OCI-LY7 (cell line): ENCODE results near the gene ANO4. TPM values are rescaled to one million over a fixed set of nuclear protein-coding genes. Genes with fewer than 3 reads are reported as not detected.

Experiments
- BruUV-seq: library from RNA; stranded (reverse); fragments of 400-500 nt; replicated peaks from 2 replicates; lab custom pipeline; 2021; lab: Mats Ljungman, UMichigan
- CTCF ChIA-PET: fragments of 300-600 bp; sonication (Branson Sonifier 250); formaldehyde crosslinking; loops from one replicate; lab custom pipeline; 2022; ENCODE audit warnings: antibody characterized with exemption; ENCODE audit not compliant: unreplicated experiment; lab: Charles Lee
- POLR2A ChIA-PET: fragments of 300-600 bp; sonication (Branson Sonifier 250); formaldehyde crosslinking; loops from one replicate; lab custom pipeline; 2022; ENCODE audit warnings: antibody characterized with exemption; lab: Charles Lee
- DNase-seq: peaks from one replicate; pipeline ENCODE4 v3.0.0-alpha.2; 2015; ENCODE audit warnings: low spot score
- H2AFZ ChIP-seq: fragments of 200-600 bp; sonication (generic), shearing (Covaris generic); 2 replicates; pipeline ENCODE4 v1.6.1; 2014; ENCODE audit warnings: mild to moderate bottlenecking, antibody characterized with exemption, low read length, moderate library complexity
- H3K27ac ChIP-seq: fragments of 200-600 bp; sonication (generic); 2 replicates; pipeline ENCODE4 v1.5.1; 2014; ENCODE audit warnings: mixed run types, low read depth, mild to moderate bottlenecking, moderate library complexity, low read length, inconsistent platforms; ENCODE audit not compliant: poor library complexity, severe bottlenecking
- H3K36me3 ChIP-seq: fragments of 200-600 bp; sonication (generic); 2 replicates; pipeline ENCODE4 v1.6.1; 2014; ENCODE audit warnings: mild to moderate bottlenecking, antibody characterized with exemption, low read length, moderate library complexity, mixed read lengths; ENCODE audit not compliant: insufficient read depth
- H3K4me1 ChIP-seq: fragments of 200-600 bp; sonication (generic); 2 replicates; pipeline ENCODE4 v1.5.1; 2014; ENCODE audit warnings: mild to moderate bottlenecking, low read length; ENCODE audit not compliant: insufficient read depth, poor library complexity, severe bottlenecking
- H3K4me2 ChIP-seq: fragments of 200-600 bp; sonication (generic); 2 replicates; pipeline ENCODE4 v1.6.1; 2014; ENCODE audit warnings: mild to moderate bottlenecking, low read length
- H3K4me3 ChIP-seq: fragments of 200-600 bp; sonication (generic); 2 replicates; pipeline ENCODE4 v1.5.1; 2014; ENCODE audit warnings: mild to moderate bottlenecking, low read depth, low read length; ENCODE audit not compliant: poor library complexity, severe bottlenecking
- H3K79me2 ChIP-seq: fragments of 200-600 bp; sonication (generic); 2 replicates; pipeline ENCODE4 v1.6.1; 2016; ENCODE audit warnings: low read depth, mild to moderate bottlenecking, low read length, moderate library complexity, mixed read lengths; ENCODE audit not compliant: insufficient read depth
- H3K9me2 ChIP-seq: fragments of 200-600 bp; sonication (generic); 2 replicates; pipeline ENCODE4 v1.6.1; 2016; ENCODE audit warnings: mild to moderate bottlenecking, low read length, mixed read lengths; ENCODE audit not compliant: insufficient read depth
- H3K9me3 ChIP-seq: fragments of 200-600 bp; sonication (generic); 2 replicates; pipeline ENCODE4 v1.6.1; 2014; ENCODE audit warnings: mild to moderate bottlenecking, mixed run types, low read length, mixed read lengths
- H4K20me1 ChIP-seq: fragments of 200-600 bp; sonication (generic); 2 replicates; pipeline ENCODE4 v1.6.1; 2014; ENCODE audit warnings: mild to moderate bottlenecking, antibody characterized with exemption, low read length, moderate library complexity, mixed read lengths; ENCODE audit not compliant: insufficient read depth
- EZH2phosphoT487 ChIP-seq: fragments of 200-600 bp; sonication (generic); IDR thresholded peaks from 2 replicates; pipeline ENCODE4 v1.6.1; 2018; ENCODE audit warnings: low read depth, borderline replicate concordance, mild to moderate bottlenecking, mixed run types, antibody characterized with exemption, low read length, moderate library complexity, mixed read lengths
- intact Hi-C: fragments of 100-400 bp; cut with micrococcal nuclease; formaldehyde crosslinking; loops from one replicate; pipeline ENCODE4 v1.10.0; 2022; ENCODE audit not compliant: unreplicated experiment
- total RNA-seq, 2 experiments: library from RNA; depleted of rRNA in 1 of 2; stranded (reverse); fragments of >200 nt in 1 of 2; shearing (Covaris generic) in 1 of 2; gene quantifications; 2 replicates each; pipeline ENCODE4 v1.2.3, GENCODE V29; 2014 to 2022
- TF ChIP-seq, protein P1 (sequence below): fragments of 200-600 bp; sonication (generic); conservative IDR thresholded peaks from 2 replicates; pipeline ENCODE4 v1.5.1; 2014; ENCODE audit warnings: mild to moderate bottlenecking, antibody characterized with exemption, low read length, moderate library complexity, mixed read lengths

The ANO4 gene
- total RNA-seq, 2 experiments from 2014 or later: not detected

DNA sequence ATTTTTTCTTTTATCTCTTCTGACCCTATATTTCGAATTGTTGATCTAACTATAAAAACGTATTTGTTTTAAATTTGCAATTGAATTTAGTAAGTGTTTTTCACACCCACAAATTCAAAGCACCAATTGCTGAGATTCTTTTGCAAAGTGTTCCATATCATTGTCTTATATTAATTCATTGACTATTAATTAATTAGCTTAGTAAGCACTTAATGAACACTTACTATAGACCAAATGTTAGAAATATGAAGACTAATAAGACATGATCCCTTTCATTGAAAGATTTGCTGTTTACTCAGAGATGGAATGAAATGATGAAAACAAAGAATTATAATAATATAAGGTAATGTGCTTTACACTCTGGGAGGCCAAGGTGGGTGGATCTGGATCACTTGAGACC lies 14.2 kb downstream of the ANO4 start:
- H3K27ac ChIP-seq: no peak overlapping the region
- ChIA-PET CTCF (no interaction called here), POLR2A (no interaction called here)
- intact Hi-C loops: no loop called here
- H3K36me3 ChIP-seq: no peaks in the 10 kb centered on the region
- no peaks in the 10 kb centered on the region for H4K20me1 ChIP-seq
- no peaks in the 10 kb centered on the region for H3K79me2 ChIP-seq
- H3K4me2 ChIP-seq: no peak overlapping the region
- no TSS peak for BruUV-seq
- H3K4me1 ChIP-seq: no peaks in the 10 kb centered on the region
- no peak for TF ChIP-seq EZH2phosphoT487
- TF ChIP-seq, protein P1, sequence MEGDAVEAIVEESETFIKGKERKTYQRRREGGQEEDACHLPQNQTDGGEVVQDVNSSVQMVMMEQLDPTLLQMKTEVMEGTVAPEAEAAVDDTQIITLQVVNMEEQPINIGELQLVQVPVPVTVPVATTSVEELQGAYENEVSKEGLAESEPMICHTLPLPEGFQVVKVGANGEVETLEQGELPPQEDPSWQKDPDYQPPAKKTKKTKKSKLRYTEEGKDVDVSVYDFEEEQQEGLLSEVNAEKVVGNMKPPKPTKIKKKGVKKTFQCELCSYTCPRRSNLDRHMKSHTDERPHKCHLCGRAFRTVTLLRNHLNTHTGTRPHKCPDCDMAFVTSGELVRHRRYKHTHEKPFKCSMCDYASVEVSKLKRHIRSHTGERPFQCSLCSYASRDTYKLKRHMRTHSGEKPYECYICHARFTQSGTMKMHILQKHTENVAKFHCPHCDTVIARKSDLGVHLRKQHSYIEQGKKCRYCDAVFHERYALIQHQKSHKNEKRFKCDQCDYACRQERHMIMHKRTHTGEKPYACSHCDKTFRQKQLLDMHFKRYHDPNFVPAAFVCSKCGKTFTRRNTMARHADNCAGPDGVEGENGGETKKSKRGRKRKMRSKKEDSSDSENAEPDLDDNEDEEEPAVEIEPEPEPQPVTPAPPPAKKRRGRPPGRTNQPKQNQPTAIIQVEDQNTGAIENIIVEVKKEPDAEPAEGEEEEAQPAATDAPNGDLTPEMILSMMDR: no peak
- no peaks in the 10 kb centered on the region for H3K9me3 ChIP-seq
- DNase-seq: no peak
- H3K9me2 ChIP-seq: no peaks in the 10 kb centered on the region
- no peak overlapping the region for H3K4me3 ChIP-seq
- H2AFZ ChIP-seq: no peak overlapping the region

DNA sequence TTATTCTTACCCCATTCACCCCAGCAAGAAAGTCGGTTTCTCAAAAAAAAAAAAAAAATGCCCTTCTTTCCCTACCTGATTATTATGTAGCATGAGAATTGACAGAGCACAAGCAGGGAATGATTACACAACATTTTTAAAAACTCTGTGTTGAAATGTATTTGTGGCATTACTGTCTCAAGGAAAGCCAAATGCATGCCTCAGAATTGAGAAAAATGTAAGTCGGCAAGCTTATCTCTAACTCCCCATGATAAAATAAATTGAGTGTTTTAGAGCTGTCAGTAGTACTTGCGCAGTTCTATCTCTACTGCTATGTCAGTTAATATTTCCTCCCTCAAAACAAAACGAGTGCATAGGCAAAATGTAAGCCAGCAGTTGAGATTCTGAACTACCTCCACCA lies 25.7 kb downstream of the ANO4 start:
- CTCF ChIA-PET: no interaction called here
- Histone ChIP-seq H3K4me3 (no peak overlapping the region), H3K36me3 (no peaks in the 10 kb centered on the region), H3K9me3 (no peaks in the 10 kb centered on the region), H3K27ac (no peak overlapping the region), H3K9me2 (no peaks in the 10 kb centered on the region), H3K4me2 (no peak overlapping the region), H2AFZ (no peak overlapping the region), H3K4me1 (no peaks in the 10 kb centered on the region), H3K79me2 (no peaks in the 10 kb centered on the region), H4K20me1 (no peaks in the 10 kb centered on the region; the same call in 1 of the 2 replicates)
- POLR2A ChIA-PET: no interaction called here
- DNase-seq: no peak
- TF ChIP-seq EZH2phosphoT487: no peak
- TF ChIP-seq, protein P1: no peak
- no TSS peak for BruUV-seq
- intact Hi-C loops: loop anchor here (10.0 kb wide), 1 partner anchor 504 kb away; no protein-coding TSS in a partner anchor

DNA sequence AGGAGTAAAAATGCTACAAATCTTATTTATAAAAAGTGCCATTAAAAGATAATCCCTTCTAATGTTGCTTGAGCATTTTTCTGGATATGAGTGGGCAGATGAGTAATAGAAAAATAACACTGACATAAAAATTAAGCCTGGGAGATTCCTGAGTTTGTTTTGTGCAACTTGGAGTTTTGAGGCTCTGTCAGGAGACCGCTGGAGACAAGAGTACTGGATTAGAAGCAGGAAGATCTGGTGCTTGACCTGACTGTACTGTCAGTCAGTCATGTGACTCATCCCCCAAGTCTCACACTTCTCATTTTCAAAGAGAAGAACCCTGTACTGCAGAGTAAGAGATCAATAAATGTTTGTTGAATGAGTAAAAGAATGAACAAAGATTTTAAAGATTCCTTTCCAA lies 29.4 kb downstream of the ANO4 start:
- Histone ChIP-seq H3K79me2 (no peaks in the 10 kb centered on the region), H3K4me1 (no peaks in the 10 kb centered on the region), H4K20me1 (no peaks in the 10 kb centered on the region), H3K9me3 (no peaks in the 10 kb centered on the region), H2AFZ (no peak overlapping the region), H3K9me2 (no peaks in the 10 kb centered on the region), H3K36me3 (no peaks in the 10 kb centered on the region), H3K4me2 (no peak overlapping the region), H3K27ac (no peak overlapping the region), H3K4me3 (no peak overlapping the region)
- BruUV-seq: no TSS peak
- ChIA-PET POLR2A (no interaction called here), CTCF (no interaction called here)
- TF ChIP-seq, protein P1: no peak
- no peak for TF ChIP-seq EZH2phosphoT487
- no peak for DNase-seq
- intact Hi-C loops: loop anchor here (10.0 kb wide), 1 partner anchor 501 kb away; no protein-coding TSS in a partner anchor
